GM12878 (cell line): Measurements from ENCODE around the gene SLC6A16.

Experiments used
- CBX3 ChIP-seq: fragments of 200-600 bp; sonication (generic); IDR thresholded peaks from 2 replicates; pipeline ENCODE4 v1.6.1; 2016; ENCODE audit warnings: low read depth, borderline replicate concordance
- CEBPB ChIP-seq, 2 experiments: fragments of 150-350 bp in 1 of 2; IDR thresholded peaks; 2 replicates each; pipeline ENCODE4 v1.6.1; 2012 to 2014; ENCODE audit warnings: low read depth in 2 of 2, low read length in 2 of 2, borderline replicate concordance in 1 of 2, inconsistent platforms in 1 of 2
- CTCF ChIP-seq, 3 experiments: IDR thresholded peaks in 2 of 3; conservative IDR thresholded peaks in 1 of 3; 2 replicates each; pipeline ENCODE4 v1.5.1; 2011; ENCODE audit warnings: low read depth in 3 of 3, low read length in 3 of 3, mild to moderate bottlenecking in 3 of 3, control low read depth in 2 of 3, moderate library complexity in 2 of 3, inconsistent platforms in 1 of 3, mixed read lengths in 1 of 3; ENCODE audit not compliant: control insufficient read depth in 2 of 3, insufficient read depth in 1 of 3; ENCODE audit errors: extremely low read depth in 1 of 3
- EP300 ChIP-seq, 2 experiments: fragments of 150-350 bp in 1 of 2; IDR thresholded peaks; 2 replicates each; pipeline ENCODE4 v1.6.1; 2011 to 2012; ENCODE audit warnings: low read depth in 2 of 2, low read length in 2 of 2, borderline replicate concordance in 1 of 2, improper control_type of control experiment in 1 of 2, inconsistent platforms in 1 of 2; ENCODE audit not compliant: control insufficient read depth in 1 of 2
- FOXK2 ChIP-seq: fragments of 450-650 bp; IDR thresholded peaks from 2 replicates; pipeline ENCODE4 v1.6.1; 2017; ENCODE audit warnings: mild to moderate bottlenecking, moderate library complexity
- MAX ChIP-seq: IDR thresholded peaks from 2 replicates; pipeline ENCODE4 v1.6.1; 2012; ENCODE audit warnings: low read depth, low read length, improper control_type of control experiment
- POLR2AphosphoS2 ChIP-seq: IDR thresholded peaks from 2 replicates; pipeline ENCODE4 v1.6.1; 2011; ENCODE audit warnings: low read depth, mild to moderate bottlenecking, low read length, improper control_type of control experiment, moderate library complexity
- POLR2AphosphoS5 ChIP-seq: IDR thresholded peaks from 2 replicates; pipeline ENCODE4 v1.6.1; 2011; ENCODE audit warnings: mild to moderate bottlenecking, low read length, inconsistent platforms
- SMARCA5 ChIP-seq: fragments of 450-650 bp; IDR thresholded peaks from 2 replicates; pipeline ENCODE4 v1.6.1; 2017; ENCODE audit warnings: mild to moderate bottlenecking

GRCh38 chr19:49337267-49338022 lies 12.5 kb upstream of the SLC6A16 start:
- TF ChIP-seq POLR2AphosphoS2 (no peak), EP300 (IDR thresholded peaks at IDR 0.05; ENCODE audit: borderline replicate concordance in 1 of 2, control insufficient read depth in 1 of 2, low read depth in 2 of 2, low read length in 2 of 2) (no peak), MAX (no peak), CTCF (IDR thresholded peaks at IDR 0.05 in 2 of 3, conservative IDR thresholded peaks at IDR 0.05 in 1 of 3; ENCODE audit: control insufficient read depth in 2 of 3, extremely low read depth in 1 of 3, insufficient read depth in 1 of 3, low read depth in 3 of 3, low read length in 3 of 3) (no peak), FOXK2 (no peak), POLR2AphosphoS5 (no peak), CEBPB (IDR thresholded peaks at IDR 0.05; ENCODE audit: borderline replicate concordance in 1 of 2, low read depth in 2 of 2, low read length in 2 of 2) (no peak), SMARCA5 (no peak), CBX3 (no peak)
